ENCODE measurements around the gene PROSER3. TPM values are rescaled to one million over a fixed set of nuclear protein-coding genes. Genes with fewer than 3 reads are reported as not detected.
"Not testable (repeated sequence)": the region's sequence is repeated elsewhere in the genome, so short reads cannot be mapped to it uniquely, and the experiment has no call there.

Gene PROSER3
- total RNA-seq, 2 donors from 2014 or later = 7.3 to 14.2 TPM

GRCh38 chr19:35793381-35794165, 35.6 kb downstream of the PROSER3 start:
- ATAC-seq = no peak
- H3K36me3 ChIP-seq (replicated peaks in 1 of 2; ENCODE audit: insufficient read depth in 1 of 2, low read depth in 2 of 2) = no peaks in the 10 kb centered on the region
- no peak overlapping the region for H3K27ac ChIP-seq
- no peaks in the 10 kb centered on the region for H3K9me3 ChIP-seq
- H3K4me3 ChIP-seq = no peak overlapping the region
- 82 to 86% methylated on average over 7 of the region's 7 CpGs for WGBS, 2 donors
- intact Hi-C loops (cut with DNase I) = no loop called here
- TF ChIP-seq POLR2A (IDR thresholded peaks at IDR 0.05) = no peak
- no peak for TF ChIP-seq CTCF (IDR thresholded peaks at IDR 0.05)
- no peak for DNase-seq
- H3K4me1 ChIP-seq = peaks cover 20% of the 10 kb centered on the region
- H3K27me3 ChIP-seq = no peaks in the 10 kb centered on the region

- H3K4me3 ChIP-seq; ATAC-seq; H3K36me3 ChIP-seq (replicated peaks in 1 of 2; ENCODE audit: insufficient read depth in 1 of 2, low read depth in 2 of 2); H3K27ac ChIP-seq; H3K27me3 ChIP-seq; intact Hi-C loops (cut with DNase I); DNase-seq; H3K9me3 ChIP-seq: not testable (repeated sequence)
- H3K4me1 ChIP-seq = peaks cover 20% of the 10 kb centered on the region
- 70 to 100% methylated on average over 1 of the region's 1 CpG for WGBS, 2 donors
Observed at GRCh38 chr19:35795564-35795963, 37.6 kb downstream of the PROSER3 start.

GRCh38 chr19:35796645-35797542, 38.9 kb downstream of the PROSER3 start:
- Histone ChIP-seq H3K9me3 (no peaks in the 10 kb centered on the region), H3K27me3 (no peaks in the 10 kb centered on the region), H3K4me3 (no peak overlapping the region), H3K4me1 (peaks cover 7% of the 10 kb centered on the region), H3K27ac (no peak overlapping the region), H3K36me3 (replicated peaks in 1 of 2; ENCODE audit: insufficient read depth in 1 of 2, low read depth in 2 of 2) (no peaks in the 10 kb centered on the region)
- no peak for DNase-seq
- intact Hi-C loops (cut with DNase I) = no loop called here
- 30 to 43% methylated on average over 33 to 39 of the region's 39 CpGs for WGBS, 2 donors
- no peak for ATAC-seq
- TF ChIP-seq CTCF (IDR thresholded peaks at IDR 0.05) (no peak), POLR2A (IDR thresholded peaks at IDR 0.05) (no peak)

GRCh38 chr19:35797663-35798062, 39.7 kb downstream of the PROSER3 start:
- Histone ChIP-seq H3K36me3 (replicated peaks in 1 of 2; ENCODE audit: insufficient read depth in 1 of 2, low read depth in 2 of 2) (no peaks in the 10 kb centered on the region), H3K27ac (no peak overlapping the region), H3K9me3 (no peaks in the 10 kb centered on the region), H3K4me3 (no peak overlapping the region), H3K4me1 (no peaks in the 10 kb centered on the region), H3K27me3 (no peaks in the 10 kb centered on the region)
- TF ChIP-seq POLR2A (IDR thresholded peaks at IDR 0.05) (no peak), CTCF (IDR thresholded peaks at IDR 0.05) (no peak)
- WGBS, 2 donors = 19 to 30% methylated on average over 8 to 15 of the region's 15 CpGs
- intact Hi-C loops (cut with DNase I) = no loop called here
- ATAC-seq = peak; percentile 6
- DNase-seq = peak in 1 of 4 donors; percentile 44

- Histone ChIP-seq H3K4me1 (no peaks in the 10 kb centered on the region), H3K4me3 (no peak overlapping the region), H3K36me3 (replicated peaks in 1 of 2; ENCODE audit: insufficient read depth in 1 of 2, low read depth in 2 of 2) (no peaks in the 10 kb centered on the region), H3K27me3 (no peaks in the 10 kb centered on the region), H3K9me3 (no peaks in the 10 kb centered on the region), H3K27ac (no peak overlapping the region)
- no peak for ATAC-seq
- intact Hi-C loops (cut with DNase I) = no loop called here
- TF ChIP-seq CTCF (IDR thresholded peaks at IDR 0.05) (no peak), POLR2A (IDR thresholded peaks at IDR 0.05) (no peak)
- DNase-seq = no peak
- 65 to 75% methylated on average over 3 of the region's 3 CpGs for WGBS, 2 donors
Observed at GRCh38 chr19:35801828-35802227, 43.9 kb downstream of the PROSER3 start.

All from body of pancreas (tissue), 4 donors.